GM19452 (cell line): ENCODE data around the gene PLAC1.

Source experiments
- ATAC-seq: cut with Tn5 transposase; IDR thresholded peaks from one replicate; pipeline ENCODE4 v1.9.1; 2021; ENCODE audit not compliant: unreplicated experiment

Gene PLAC1

DNA sequence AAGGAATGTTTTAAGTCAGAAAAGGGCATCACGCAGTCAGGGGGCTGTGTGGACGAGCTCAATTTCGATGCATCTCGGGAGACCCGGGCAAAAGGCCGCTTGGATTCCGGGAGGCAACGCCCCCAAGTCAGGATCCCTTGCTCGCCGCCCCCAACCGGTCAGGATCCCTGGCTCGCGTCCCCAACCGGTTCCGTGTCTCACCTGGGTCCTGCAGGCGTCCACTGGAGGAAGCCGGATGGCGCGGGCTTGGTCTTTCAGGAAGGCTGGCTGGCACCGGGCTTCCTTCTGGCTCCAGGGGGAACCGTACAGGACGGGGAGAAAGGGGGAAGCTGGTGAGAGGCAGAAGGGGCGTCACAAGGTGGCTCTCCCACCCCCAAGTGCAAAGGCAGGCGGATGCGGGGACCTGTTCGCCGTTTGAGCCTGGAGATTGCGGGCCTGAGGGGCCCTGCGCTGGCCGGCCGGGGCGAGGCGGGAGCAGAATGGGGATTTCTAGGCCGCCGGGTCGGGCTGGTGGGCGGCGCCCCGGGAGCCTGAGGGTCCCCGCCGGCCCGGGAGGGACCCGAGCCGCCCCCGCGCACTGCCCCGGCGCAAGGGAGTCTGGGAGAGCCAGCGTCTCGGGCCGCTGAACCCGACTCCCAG, 113.6 kb downstream of the PLAC1 start:
- no peak for ATAC-seq

DNA sequence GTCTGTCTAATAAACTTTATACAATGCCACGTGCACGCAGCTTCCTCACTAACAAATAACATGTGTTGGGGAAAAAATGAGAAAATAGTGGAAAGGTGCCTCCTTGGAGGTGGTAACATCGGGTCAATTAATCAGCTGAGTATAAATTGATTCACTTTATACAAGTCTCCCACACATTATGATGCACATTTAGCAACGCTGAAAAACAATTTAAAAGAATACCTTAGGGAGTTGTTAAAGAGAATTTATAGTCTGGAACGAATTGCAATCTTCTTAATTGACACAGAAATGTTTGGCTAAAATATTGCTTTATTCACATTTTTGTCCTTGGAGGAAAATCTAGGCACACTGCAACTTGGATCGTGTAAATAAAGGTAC, 114.1 kb downstream of the PLAC1 start:
- no peak for ATAC-seq

DNA sequence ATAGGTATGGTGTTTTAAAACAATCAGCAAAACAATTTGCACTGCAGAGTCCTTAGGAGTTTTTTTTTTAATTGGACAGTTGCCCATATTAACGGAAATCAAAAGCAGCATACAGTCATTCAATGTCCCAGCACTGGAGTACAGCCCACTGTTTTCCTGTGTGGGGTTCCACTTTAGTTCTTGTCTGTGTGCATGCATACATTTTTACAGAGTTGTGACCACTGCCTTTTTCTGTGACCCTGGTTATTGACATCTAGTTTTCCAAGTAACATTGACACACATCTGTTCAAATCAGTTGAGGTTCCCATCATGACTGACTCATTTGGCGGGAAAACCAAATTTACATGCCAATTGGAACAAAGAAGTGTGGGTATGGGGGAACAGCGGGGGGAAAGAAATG, 115.0 kb downstream of the PLAC1 start:
- no peak for ATAC-seq

- no peak for ATAC-seq
Measured at GRCh38 chrX:134542485-134542884, 115.8 kb downstream of the PLAC1 start.

GRCh38 chrX:134541906-134542305, 116.4 kb downstream of the PLAC1 start:
- ATAC-seq, result no peak

DNA sequence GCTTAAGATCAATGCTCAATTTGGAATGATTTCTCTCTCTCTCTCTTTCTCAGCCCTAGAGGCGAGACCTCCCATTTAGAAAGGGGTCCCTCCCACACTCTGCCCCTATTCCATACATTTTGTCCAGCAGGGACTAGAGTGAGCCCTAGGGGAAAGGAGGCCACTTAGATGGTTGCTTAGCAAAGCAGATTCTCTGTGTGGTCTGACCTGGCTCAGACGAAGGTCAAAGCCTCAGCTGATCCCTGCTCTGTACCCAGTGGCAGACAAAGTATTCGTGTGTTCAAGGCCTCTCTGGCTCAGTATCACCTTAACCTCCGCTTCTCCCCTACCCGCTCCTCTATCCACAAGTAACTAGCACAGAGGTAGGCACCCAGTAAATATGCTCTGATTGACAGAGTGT, 120.0 kb downstream of the PLAC1 start:
- no peak for ATAC-seq

DNA sequence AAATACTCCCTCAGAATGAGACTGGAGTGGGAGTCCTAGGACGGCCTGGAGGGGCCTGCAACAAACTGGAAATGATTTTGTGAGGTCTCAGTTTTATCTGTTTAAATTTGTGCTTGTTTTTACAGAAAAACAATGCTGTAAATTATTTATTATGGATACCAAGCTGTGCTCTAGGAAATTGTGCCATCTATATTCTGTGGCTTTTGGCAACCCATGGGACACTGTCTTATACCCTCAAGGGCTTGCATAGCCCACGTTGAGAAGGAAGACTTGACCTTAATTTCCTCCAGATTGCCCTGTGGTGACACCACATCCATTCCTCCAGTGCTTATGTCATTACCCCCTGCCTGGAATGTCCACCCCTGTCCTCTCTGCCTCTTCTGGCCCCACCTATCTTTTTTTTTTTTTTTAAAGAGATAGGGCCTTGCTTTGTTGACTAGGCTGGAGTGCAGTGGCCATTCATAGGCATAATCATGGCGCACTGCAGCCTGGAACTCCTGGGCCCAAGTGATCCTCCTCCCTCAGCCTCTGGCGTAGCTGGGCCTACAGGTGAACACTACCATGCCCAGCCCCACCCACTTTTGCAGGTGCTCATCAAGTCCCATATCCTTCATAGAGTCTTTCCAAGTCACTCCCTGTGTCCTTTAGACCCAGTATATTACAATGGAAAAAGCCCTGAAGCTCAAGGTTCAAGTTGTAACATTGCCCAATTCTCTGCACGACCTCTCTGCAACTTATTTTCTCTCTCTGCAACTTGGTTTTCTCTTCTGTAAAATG, 120.9 kb downstream of the PLAC1 start:
- no peak for ATAC-seq

GRCh38 chrX:134533952-134534351, 124.3 kb downstream of the PLAC1 start:
- no peak for ATAC-seq

DNA sequence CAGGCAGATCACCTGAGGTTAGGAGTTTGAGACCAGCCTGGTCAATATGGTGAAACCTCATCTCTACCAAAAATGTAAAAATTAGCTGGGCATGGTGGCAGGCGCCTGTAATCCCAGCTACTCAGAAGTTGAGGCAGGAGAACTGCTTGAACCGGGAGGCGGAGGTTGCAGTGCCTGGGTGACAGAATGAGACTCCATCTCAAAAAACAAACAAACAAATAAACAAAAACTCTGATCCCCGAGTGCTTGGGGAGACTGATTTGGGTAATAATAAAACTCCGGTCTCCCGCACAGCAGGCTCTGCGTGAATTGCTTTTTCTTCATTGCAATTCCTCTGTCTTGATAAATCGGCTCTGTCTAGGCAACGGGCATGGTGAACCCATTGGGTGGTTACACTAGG, 124.9 kb downstream of the PLAC1 start:
- no peak for ATAC-seq

GRCh38 chrX:134530845-134531244, 127.4 kb downstream of the PLAC1 start:
- ATAC-seq, result no peak

DNA sequence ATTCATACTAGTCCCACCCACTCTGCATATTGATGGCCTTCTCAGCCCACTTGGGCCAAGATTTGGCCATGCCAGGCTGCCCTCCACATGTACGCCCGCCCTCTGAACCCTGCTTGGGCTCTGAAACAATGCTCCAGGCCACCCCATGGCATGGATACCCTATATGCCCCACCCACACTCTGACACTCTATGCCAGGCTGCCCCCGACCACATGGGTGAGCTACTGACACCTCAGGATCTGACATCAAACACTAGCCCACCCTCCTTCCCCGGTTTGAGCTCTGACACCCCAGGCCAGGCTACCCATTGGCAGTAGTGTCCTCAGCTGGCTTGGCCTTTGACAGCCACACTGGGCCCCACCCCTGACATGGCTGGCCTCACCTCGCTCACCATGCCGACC, 128.8 kb downstream of the PLAC1 start:
- ATAC-seq, result no peak

DNA sequence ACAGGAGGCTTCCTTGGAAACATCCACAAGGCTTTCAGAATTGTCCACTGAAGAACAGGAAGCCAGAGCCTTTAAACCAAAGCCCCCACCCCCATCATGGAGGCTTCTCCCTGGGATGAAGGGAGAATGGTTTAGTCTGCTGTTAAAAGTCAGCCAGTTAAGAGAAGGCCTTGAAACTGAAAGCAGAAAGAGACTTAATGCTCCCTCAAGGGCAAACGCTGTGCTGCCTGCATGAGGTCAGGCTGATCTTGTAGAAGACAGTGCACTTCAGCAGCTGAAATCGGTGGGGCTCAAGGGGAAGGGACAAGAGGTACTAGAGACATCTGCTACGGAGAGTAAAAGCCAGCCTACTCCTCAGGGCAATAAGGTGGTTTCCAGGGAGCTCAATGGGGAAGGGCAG, 129.3 kb downstream of the PLAC1 start:
- ATAC-seq, result no peak

DNA sequence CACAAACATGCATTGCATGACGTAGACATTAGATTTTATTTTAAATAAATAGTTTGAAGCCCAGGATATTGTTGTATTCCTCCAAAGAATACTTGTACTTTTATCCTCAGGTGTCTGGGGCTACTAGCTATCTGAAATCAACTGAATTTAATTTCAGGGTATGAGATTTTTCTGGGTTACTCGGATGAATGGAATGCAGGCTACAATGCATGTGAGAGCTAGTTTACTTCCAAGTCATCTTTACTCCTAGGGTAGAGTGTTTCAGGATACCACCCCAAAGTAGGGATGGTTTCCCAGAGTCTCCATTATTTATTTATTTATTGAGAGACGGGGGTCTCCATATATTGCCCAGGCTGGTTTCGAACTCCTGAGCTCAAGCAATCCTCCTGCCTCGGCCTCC, 131.9 kb downstream of the PLAC1 start:
- no peak for ATAC-seq

- no peak for ATAC-seq
Measured at GRCh38 chrX:134525086-134525792, 133.0 kb downstream of the PLAC1 start.

DNA sequence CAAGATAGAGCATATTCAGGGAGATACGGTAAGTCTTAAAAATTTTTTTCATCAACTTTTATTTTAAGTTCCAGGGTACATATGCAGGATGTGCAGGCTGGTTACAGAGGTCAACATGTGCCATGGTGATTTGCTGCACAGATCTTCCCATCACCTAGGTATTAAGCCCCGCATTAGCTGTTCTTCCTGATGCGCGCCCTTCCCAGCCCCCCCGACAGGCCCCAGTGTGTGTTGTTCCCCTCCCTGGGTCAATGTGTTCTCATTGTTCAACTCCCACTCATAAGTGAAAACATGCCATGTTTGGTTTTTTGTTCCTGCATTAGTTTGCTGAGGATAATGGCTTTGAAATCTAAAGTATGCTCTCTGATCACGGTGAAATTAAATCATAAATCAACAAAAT, 134.1 kb downstream of the PLAC1 start:
- no peak for ATAC-seq

- no peak for ATAC-seq
Measured at GRCh38 chrX:134520860-134521390, 137.3 kb downstream of the PLAC1 start.
